Stimulated activated CD8-positive, alpha-beta memory T cell treated with anti-CD3 and anti-CD28 coated beads, Interleukin-12 subunit alpha, Interleukin-12 subunit beta, amount 100 ng/mL, for 24 hours (primary cell): Measurements from ENCODE around the gene ZNF280B.
"Not testable (repeated sequence)": the region's sequence is repeated elsewhere in the genome, so short reads cannot be mapped to it uniquely, and the experiment has no call there.

Experiments
- DNase-seq: peaks from one replicate; pipeline ENCODE4 v3.0.0-alpha.2; 2020; ENCODE audit errors: extremely low read depth

Gene ZNF280B

GRCh38 chr22:22464541-22465054, 43.9 kb downstream of the ZNF280B start:
- DNase-seq, result no peak

- DNase-seq, result no peak
These were observed 44.5 kb downstream of the ZNF280B start for GRCh38 chr22:22463855-22464540.

GRCh38 chr22:22462813-22463567, 45.6 kb downstream of the ZNF280B start:
- no peak for DNase-seq

DNA sequence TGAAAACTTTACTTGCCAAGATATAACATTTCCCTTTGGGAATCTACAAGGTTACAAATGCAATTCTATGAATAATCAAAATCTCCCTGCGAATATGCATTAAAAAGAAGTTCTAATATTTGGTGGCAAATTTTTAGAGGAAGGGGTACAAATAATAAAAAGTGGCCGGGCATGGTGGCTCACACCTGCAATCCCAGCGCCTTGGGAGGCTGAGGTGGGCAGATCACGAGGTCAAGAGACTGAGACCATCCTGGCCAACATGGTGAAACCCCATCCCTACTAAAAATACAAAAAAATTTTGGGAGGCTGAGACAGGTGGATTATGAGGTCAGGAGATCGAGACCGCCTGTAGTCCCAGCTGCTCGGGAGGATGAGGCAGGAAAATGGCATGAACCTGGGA, 47.0 kb downstream of the ZNF280B start:
- DNase-seq, result no peak

- no peak for DNase-seq
These were observed 47.4 kb downstream of the ZNF280B start for GRCh38 chr22:22461111-22461510.

DNA sequence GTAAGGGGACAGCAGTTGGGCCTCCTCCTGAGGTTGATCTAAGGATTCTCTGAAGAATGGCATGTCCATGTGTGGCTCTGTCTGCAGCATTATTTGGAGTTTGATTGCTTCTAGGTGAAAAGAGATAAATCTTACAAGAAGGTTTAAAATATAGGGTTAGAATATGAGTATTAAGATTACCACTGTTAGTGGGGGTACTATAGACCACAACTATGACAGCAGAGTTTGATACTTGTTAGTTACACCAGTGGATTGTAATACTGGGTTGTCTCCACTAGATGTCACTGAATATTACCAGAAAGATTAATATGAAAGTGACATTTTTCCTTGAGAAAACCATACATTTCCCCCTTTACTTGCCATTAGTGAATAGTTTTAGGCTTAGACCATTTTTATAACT, 47.9 kb downstream of the ZNF280B start:
- no peak for DNase-seq

DNA sequence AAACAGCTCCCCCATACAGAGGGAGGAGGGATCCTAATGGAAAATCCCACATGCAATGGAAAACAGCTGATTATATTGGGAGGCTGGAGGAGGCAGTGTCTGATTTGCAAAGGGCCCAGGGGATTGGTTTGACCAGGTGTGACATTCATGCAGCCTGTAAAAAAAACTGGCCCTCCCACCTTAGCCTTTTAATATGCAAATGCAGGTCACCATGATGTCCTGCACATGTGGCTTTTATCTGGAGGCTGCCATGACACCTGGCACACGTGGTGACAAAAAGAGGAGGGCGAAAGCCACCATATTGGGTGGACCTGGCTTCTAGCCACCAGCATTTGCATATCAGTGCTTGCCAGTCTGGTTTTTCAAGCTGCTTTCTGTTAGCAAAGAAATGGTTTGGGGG, 48.5 kb downstream of the ZNF280B start:
- DNase-seq, result no peak

DNA sequence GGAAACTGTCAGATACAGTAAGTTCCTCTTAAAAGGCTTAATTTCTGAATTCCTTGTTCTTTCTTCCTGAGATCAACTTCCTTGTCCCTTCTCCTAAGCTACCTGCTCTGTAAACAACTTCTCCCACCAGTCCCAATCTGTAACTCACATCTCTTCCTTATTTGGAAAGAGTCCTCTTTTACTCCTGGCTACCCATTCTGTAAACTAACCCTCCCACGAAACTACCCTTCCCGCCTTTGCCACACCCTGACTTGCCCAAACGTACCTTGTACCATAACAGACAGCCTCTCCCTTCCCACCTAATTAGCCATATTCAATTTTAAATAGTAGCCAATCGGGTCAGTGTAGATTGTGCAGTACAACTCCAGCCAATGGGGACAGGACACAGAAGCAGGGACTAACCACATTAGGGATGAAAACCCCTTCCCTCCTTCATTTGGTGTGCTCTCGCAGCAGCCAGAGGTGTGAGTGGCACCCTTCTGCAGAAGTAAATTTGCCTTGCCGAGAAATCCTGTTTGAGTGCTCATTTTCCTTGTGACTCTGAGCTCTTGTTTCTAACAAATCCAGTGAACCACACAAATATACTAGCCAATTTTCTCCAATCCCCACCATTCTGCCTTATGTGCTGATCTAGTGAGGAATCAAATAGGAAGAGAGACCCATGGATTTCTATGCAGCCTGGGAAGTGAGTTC, 49.5 kb downstream of the ZNF280B start:
- no peak for DNase-seq

GRCh38 chr22:22458387-22458786, 50.2 kb downstream of the ZNF280B start:
- no peak for DNase-seq

DNA sequence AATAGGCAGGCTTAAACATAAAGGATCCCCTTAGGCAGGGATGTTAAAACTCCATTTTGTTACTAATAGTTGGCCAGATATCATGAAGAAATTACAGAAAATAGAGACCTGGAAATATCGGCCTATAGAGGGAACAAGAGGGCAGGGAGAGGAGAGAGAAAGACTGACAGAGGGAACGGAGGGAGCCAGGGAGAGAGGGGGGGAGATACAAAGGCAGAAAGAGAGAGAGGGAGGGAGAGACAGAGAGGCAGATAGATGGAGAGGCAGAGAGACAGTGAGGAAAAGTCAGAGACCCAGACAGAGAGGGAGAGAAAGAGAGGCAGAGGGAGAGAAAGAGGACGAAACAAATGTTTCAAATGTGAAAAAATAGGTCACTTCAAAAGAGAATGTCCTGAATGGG, 53.5 kb downstream of the ZNF280B start:
- DNase-seq, result no peak

- no peak for DNase-seq
These were observed 55.4 kb downstream of the ZNF280B start for GRCh38 chr22:22452996-22453686.

- no peak for DNase-seq
These were observed 56.3 kb downstream of the ZNF280B start for GRCh38 chr22:22452211-22452610.

DNA sequence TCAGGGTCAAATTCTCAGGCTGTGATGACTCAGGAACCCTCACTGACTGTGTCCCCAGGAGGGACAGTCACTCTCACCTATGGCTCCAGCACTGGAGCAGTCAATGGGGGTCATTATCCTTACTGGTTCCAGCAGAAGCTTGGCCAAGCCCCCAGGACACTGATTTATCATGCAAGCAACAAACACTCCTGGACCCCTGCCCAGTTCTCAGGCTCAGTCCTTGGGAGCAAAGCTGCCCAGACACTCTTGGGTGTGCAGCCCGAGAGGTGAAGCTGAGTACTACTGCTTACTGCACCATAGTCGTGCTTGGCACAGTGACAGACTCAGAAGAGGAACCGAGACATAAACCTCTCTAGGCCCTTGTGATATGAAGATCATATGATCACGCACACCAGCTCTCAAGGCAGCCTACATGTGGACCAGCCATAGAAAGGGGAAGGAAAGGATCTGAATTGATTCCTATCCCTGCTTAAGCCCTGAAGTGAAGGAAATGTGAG, 58.2 kb downstream of the ZNF280B start:
- DNase-seq, result no peak

DNA sequence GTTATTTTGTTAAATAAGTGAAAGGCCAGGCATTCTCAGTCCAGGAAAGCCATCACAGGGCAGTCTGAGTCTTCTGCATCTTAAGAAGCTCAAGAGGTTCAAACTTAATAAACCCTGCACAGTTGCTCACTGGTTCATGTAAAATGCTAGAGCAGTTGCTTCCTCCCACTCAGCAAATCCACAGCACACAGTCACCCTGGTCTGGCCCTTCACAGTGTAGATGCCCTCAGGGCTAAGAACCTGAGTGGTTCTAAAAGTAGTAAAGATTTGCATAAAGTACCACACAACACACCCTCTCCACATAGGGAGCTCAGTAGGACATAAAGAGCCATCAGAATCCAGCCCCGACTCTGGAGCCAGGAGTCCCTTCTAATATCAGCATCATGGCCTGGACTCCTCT, 58.7 kb downstream of the ZNF280B start:
- DNase-seq, result no peak

DNA sequence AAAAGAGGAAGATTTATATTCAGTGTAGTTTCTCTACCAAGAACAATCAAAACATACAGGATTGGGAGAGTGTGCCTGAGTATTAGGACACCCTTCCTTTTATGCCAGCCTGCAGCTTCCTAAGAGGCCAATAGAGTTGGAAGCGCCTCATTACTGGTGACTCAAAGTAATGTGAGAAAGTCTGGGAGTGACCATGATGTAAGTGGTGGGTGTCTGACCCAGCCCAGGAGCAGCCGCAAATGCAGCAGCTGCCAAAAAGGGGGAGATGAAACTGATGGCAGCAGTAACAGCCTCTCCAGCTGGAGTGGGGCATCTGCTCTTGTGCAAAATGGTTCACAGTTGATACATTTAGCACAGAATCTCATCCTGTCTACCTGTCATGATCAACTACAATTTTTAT, 62.0 kb downstream of the ZNF280B start:
- no peak for DNase-seq

- not testable (repeated sequence) for DNase-seq
These were observed 64.4 kb downstream of the ZNF280B start for GRCh38 chr22:22444007-22444589.

GRCh38 chr22:22442928-22443709, 65.4 kb downstream of the ZNF280B start:
- DNase-seq, result no peak

- not testable (repeated sequence) for DNase-seq
These were observed 66.9 kb downstream of the ZNF280B start for GRCh38 chr22:22441626-22442025.

DNA sequence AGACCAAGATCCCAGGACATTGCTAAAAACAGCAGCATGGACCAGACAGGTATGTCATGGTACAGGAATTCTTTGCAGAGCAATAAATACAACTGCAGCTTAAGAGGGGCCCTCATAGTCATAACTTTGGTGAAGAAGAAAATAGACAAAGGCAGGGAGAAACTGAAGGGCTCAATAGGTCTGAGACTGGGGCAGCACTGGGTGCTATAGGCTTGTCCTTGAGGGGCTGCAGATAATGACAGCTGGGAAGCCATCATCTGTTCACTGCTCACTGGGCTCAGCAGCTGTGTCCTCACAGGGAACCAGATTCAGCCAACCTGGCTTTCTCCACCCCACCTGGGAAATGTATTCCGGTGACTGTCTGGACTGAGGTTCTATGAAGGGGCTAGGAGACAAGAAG, 68.4 kb downstream of the ZNF280B start:
- DNase-seq, result no peak
